ENCODE measurements around the gene GRK4.

Gene GRK4

DNA sequence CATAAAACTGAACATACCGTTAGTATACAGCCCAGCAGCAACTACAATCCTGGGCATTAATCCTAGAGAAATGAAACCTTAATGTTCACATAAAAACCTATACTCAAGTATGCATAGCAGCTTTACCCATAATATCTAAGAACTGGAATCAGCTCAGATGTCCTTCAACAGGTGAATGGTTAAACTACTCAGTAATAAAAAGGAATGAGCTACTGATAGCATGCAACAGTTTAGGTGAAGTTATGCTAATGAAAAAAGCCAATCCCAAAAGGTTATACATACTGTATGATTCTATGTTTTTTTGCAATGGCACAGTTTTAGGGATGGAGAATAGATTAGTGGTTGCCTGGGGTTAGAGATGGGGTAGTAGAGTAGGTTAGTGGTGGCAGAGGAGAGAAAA lies 120.4 kb downstream of the GRK4 start:
- H3K27ac ChIP-seq (replicated peaks): no peak overlapping the region
- TF ChIP-seq GABPA (IDR thresholded peaks at IDR 0.05; ENCODE audit: low read depth): no peak
- no peak for TF ChIP-seq SPI1 (IDR thresholded peaks at IDR 0.05; ENCODE audit: borderline replicate concordance, low read depth)
- TF ChIP-seq, protein P1, sequence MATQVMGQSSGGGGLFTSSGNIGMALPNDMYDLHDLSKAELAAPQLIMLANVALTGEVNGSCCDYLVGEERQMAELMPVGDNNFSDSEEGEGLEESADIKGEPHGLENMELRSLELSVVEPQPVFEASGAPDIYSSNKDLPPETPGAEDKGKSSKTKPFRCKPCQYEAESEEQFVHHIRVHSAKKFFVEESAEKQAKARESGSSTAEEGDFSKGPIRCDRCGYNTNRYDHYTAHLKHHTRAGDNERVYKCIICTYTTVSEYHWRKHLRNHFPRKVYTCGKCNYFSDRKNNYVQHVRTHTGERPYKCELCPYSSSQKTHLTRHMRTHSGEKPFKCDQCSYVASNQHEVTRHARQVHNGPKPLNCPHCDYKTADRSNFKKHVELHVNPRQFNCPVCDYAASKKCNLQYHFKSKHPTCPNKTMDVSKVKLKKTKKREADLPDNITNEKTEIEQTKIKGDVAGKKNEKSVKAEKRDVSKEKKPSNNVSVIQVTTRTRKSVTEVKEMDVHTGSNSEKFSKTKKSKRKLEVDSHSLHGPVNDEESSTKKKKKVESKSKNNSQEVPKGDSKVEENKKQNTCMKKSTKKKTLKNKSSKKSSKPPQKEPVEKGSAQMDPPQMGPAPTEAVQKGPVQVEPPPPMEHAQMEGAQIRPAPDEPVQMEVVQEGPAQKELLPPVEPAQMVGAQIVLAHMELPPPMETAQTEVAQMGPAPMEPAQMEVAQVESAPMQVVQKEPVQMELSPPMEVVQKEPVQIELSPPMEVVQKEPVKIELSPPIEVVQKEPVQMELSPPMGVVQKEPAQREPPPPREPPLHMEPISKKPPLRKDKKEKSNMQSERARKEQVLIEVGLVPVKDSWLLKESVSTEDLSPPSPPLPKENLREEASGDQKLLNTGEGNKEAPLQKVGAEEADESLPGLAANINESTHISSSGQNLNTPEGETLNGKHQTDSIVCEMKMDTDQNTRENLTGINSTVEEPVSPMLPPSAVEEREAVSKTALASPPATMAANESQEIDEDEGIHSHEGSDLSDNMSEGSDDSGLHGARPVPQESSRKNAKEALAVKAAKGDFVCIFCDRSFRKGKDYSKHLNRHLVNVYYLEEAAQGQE (IDR thresholded peaks at IDR 0.05; ENCODE audit: insufficient replicate concordance, low read depth): no peak
- TF ChIP-seq, protein P2, sequence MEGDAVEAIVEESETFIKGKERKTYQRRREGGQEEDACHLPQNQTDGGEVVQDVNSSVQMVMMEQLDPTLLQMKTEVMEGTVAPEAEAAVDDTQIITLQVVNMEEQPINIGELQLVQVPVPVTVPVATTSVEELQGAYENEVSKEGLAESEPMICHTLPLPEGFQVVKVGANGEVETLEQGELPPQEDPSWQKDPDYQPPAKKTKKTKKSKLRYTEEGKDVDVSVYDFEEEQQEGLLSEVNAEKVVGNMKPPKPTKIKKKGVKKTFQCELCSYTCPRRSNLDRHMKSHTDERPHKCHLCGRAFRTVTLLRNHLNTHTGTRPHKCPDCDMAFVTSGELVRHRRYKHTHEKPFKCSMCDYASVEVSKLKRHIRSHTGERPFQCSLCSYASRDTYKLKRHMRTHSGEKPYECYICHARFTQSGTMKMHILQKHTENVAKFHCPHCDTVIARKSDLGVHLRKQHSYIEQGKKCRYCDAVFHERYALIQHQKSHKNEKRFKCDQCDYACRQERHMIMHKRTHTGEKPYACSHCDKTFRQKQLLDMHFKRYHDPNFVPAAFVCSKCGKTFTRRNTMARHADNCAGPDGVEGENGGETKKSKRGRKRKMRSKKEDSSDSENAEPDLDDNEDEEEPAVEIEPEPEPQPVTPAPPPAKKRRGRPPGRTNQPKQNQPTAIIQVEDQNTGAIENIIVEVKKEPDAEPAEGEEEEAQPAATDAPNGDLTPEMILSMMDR (IDR thresholded peaks at IDR 0.05; ENCODE audit: insufficient read depth, low read length): no peak
- no peak for TF ChIP-seq POLR2AphosphoS5 (IDR thresholded peaks at IDR 0.05; ENCODE audit: low read depth)
- no peak overlapping the region for H3K4me3 ChIP-seq (replicated peaks; ENCODE audit: insufficient read depth, low read length)
- H3K27me3 ChIP-seq (ENCODE audit: insufficient read depth, poor library complexity, severe bottlenecking): no peaks in the 10 kb centered on the region
- DNase-seq (ENCODE audit: low read depth in 1 of 2, low spot score in 1 of 2): no peak

DNA sequence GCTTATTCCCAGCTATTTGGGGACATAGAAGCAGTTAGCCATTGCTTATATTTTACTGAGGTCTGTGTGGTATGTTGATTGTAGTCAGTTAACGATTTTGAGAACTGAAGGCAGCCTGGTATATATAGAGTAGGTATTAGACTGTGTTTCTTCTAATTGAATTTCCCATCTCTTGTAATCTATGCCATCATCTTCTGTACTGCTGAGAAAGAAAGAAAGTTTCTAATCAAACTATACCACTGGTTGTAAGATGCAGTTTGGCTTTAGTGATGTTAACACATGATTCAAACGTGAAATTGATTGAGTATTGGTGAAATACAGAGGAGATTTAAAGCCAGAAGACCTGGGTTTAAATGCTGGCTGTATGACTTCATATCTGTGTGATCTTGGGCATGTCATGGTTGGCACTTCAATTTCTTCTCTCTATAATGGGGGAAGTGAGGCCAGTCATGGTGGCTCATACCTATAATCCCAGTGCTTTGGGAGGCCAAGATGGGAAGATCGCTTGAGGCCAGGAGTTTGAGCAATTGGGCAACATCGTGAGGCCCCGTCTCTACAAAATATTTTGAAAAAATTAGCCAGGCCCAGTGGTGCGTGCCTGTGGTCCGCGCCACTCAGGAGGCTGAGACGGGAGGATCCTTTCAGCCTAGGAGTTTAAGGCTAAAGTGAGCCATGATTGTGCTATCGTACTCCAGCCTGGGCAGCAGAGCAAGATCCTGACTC lies 122.7 kb downstream of the GRK4 start:
- TF ChIP-seq, protein P2 (IDR thresholded peaks at IDR 0.05; ENCODE audit: insufficient read depth, low read length): no peak
- TF ChIP-seq SPI1 (IDR thresholded peaks at IDR 0.05; ENCODE audit: borderline replicate concordance, low read depth): no peak
- no peak for TF ChIP-seq POLR2AphosphoS5 (IDR thresholded peaks at IDR 0.05; ENCODE audit: low read depth)
- TF ChIP-seq, protein P1 (IDR thresholded peaks at IDR 0.05; ENCODE audit: insufficient replicate concordance, low read depth): no peak
- no peak for TF ChIP-seq GABPA (IDR thresholded peaks at IDR 0.05; ENCODE audit: low read depth)
- H3K27me3 ChIP-seq (ENCODE audit: insufficient read depth, poor library complexity, severe bottlenecking): no peaks in the 10 kb centered on the region
- no peak for DNase-seq (ENCODE audit: low read depth in 1 of 2, low spot score in 1 of 2)
- H3K4me3 ChIP-seq (replicated peaks; ENCODE audit: insufficient read depth, low read length): no peak overlapping the region
- no peak overlapping the region for H3K27ac ChIP-seq (replicated peaks)

DNA sequence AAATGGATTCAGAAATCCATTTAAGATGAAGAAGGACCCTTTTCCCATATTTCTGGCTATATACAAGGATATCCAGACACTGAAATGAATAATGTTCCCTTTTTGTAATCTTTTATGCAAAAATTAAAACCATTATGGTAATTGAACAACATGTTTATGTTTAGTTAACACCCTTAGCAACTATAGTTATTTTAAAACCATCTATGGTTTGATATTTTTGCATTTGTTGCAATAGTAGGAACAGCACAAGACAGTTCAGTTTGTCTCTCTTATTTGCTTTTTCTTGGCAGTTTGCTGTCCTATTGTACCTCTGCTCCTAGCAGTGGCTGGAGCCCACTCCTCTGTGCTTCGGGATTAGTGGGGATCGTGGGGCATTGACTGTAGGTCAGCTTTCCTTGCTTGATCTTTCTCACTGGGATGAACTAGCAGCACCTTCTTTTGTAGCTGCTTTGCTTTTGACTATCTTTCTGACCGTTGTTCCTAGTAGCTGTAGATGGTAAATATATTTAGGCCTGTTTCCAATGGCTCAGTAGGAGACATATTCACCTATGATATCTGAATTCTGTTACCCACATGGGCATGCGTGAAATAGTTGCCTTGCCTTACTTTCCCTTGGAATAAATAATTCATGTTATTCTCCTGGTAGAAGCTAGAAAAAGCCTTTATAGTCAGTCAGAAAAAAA lies 123.9 kb downstream of the GRK4 start:
- no peaks in the 10 kb centered on the region for H3K27me3 ChIP-seq (ENCODE audit: insufficient read depth, poor library complexity, severe bottlenecking)
- no peak overlapping the region for H3K27ac ChIP-seq (replicated peaks)
- TF ChIP-seq GABPA (IDR thresholded peaks at IDR 0.05; ENCODE audit: low read depth): no peak
- TF ChIP-seq SPI1 (IDR thresholded peaks at IDR 0.05; ENCODE audit: borderline replicate concordance, low read depth): no peak
- TF ChIP-seq, protein P1 (IDR thresholded peaks at IDR 0.05; ENCODE audit: insufficient replicate concordance, low read depth): no peak
- TF ChIP-seq, protein P2 (IDR thresholded peaks at IDR 0.05; ENCODE audit: insufficient read depth, low read length): no peak
- TF ChIP-seq POLR2AphosphoS5 (IDR thresholded peaks at IDR 0.05; ENCODE audit: low read depth): no peak
- DNase-seq (ENCODE audit: low read depth in 1 of 2, low spot score in 1 of 2): no peak
- H3K4me3 ChIP-seq (replicated peaks; ENCODE audit: insufficient read depth, low read length): no peak overlapping the region

Measured in HL-60 (cell line).